Neuronal stem cell (in vitro differentiated cells): ENCODE data around the gene LRCH2.

Experiments
- DNase-seq: peaks from one replicate; pipeline ENCODE4 v3.0.0-alpha.2; 2013; ENCODE audit warnings: low spot score
- H2AFZ ChIP-seq: one replicate; pipeline ENCODE4 v1.6.1; 2013; ENCODE audit warnings: mild to moderate bottlenecking, low read length, inconsistent platforms
- H2AK5ac ChIP-seq: 2 replicates; pipeline ENCODE4 v1.6.1; 2013; ENCODE audit warnings: low read depth, mild to moderate bottlenecking, inconsistent platforms, low read length, moderate library complexity, mixed read lengths
- H2BK120ac ChIP-seq: 2 replicates; pipeline ENCODE4 v1.6.1; 2013; ENCODE audit warnings: low read depth, mild to moderate bottlenecking, inconsistent platforms, low read length, moderate library complexity, mixed read lengths
- H2BK12ac ChIP-seq: one replicate; pipeline ENCODE4 v1.6.1; 2013; ENCODE audit warnings: low read length, inconsistent platforms
- H2BK15ac ChIP-seq: 2 replicates; pipeline ENCODE4 v1.6.1; 2013; ENCODE audit warnings: mild to moderate bottlenecking, low read length, inconsistent platforms, mixed read lengths
- H2BK5ac ChIP-seq: one replicate; pipeline ENCODE4 v1.6.1; 2013; ENCODE audit warnings: inconsistent platforms, mild to moderate bottlenecking, low read length, moderate library complexity
- H3K14ac ChIP-seq: one replicate; pipeline ENCODE4 v1.6.1; 2013; ENCODE audit warnings: low read length, inconsistent platforms
- H3K18ac ChIP-seq: 2 replicates; pipeline ENCODE4 v1.6.1; 2013; ENCODE audit warnings: low read length, inconsistent platforms
- H3K23ac ChIP-seq: 2 replicates; pipeline ENCODE4 v1.6.1; 2013; ENCODE audit warnings: low read depth, mild to moderate bottlenecking, mixed read lengths, low read length, inconsistent platforms; ENCODE audit not compliant: poor library complexity
- H3K27ac ChIP-seq: replicated peaks from 3 replicates; pipeline ENCODE4 v1.5.1; 2013; ENCODE audit warnings: low read length, inconsistent platforms
- H3K27me3 ChIP-seq, 3 experiments: 2 replicates each; pipeline ENCODE4 v1.6.1; 2013; ENCODE audit warnings: low read length in 3 of 3, mild to moderate bottlenecking in 2 of 3, inconsistent platforms in 1 of 3, low read depth in 1 of 3, mixed read lengths in 1 of 3, moderate library complexity in 1 of 3; ENCODE audit not compliant: control insufficient read depth in 3 of 3, insufficient read depth in 3 of 3
- H3K36me3 ChIP-seq, 2 donors: replicated peaks in 1 of 2; 2 replicates each; pipeline ENCODE4 v1.6.1; 2013; ENCODE audit warnings: low read length in 2 of 2; ENCODE audit not compliant: control insufficient read depth in 2 of 2, insufficient read depth in 2 of 2
- H3K4ac ChIP-seq: 2 replicates; pipeline ENCODE4 v1.6.1; 2013; ENCODE audit warnings: inconsistent platforms, mild to moderate bottlenecking, low read length, moderate library complexity
- H3K4me1 ChIP-seq, 2 donors: 1 replicate in 1 of 2; 2 replicates in 1 of 2; pipeline ENCODE4 v1.6.1; 2013; ENCODE audit warnings: low read length in 2 of 2, low read depth in 1 of 2; ENCODE audit not compliant: control insufficient read depth in 2 of 2, insufficient read depth in 1 of 2
- H3K4me2 ChIP-seq: one replicate; pipeline ENCODE4 v1.6.1; 2013; ENCODE audit warnings: mild to moderate bottlenecking, low read length, inconsistent platforms; ENCODE audit not compliant: insufficient read depth, poor library complexity, severe bottlenecking
- H3K4me3 ChIP-seq, 2 donors: 2 replicates each; pipeline ENCODE4 v1.5.1; 2013; ENCODE audit warnings: low read length in 2 of 2, mild to moderate bottlenecking in 2 of 2, inconsistent platforms in 1 of 2, moderate library complexity in 1 of 2
- H3K79me1 ChIP-seq: one replicate; pipeline ENCODE4 v1.6.1; 2013; ENCODE audit warnings: low read depth, mild to moderate bottlenecking, inconsistent platforms, low read length, moderate library complexity
- H3K9ac ChIP-seq: one replicate; pipeline ENCODE4 v1.6.1; 2013; ENCODE audit warnings: mild to moderate bottlenecking, low read depth, low read length, inconsistent platforms; ENCODE audit not compliant: poor library complexity
- H3K9me3 ChIP-seq, 2 donors: replicated peaks in 1 of 2; 2 replicates each; pipeline versions ENCODE3 to v1.6.1; 2013; ENCODE audit warnings: low read length in 2 of 2, mild to moderate bottlenecking in 2 of 2, inconsistent platforms in 1 of 2, low read depth in 1 of 2, mixed read lengths in 1 of 2, moderate library complexity in 1 of 2; ENCODE audit not compliant: control insufficient read depth in 2 of 2, insufficient read depth in 1 of 2
- H4K8ac ChIP-seq: one replicate; pipeline ENCODE4 v1.6.1; 2013; ENCODE audit warnings: low read depth, mild to moderate bottlenecking, inconsistent platforms, low read length, moderate library complexity
- H4K91ac ChIP-seq: one replicate; pipeline ENCODE4 v1.6.1; 2013; ENCODE audit warnings: low read length, low read depth, mild to moderate bottlenecking, inconsistent platforms; ENCODE audit not compliant: poor library complexity
- WGBS, 2 donors: extraction: QIAGEN DNeasy Blood & Tissue Kit; methylation state at CpG; one replicate each; pipeline ENCODE4 v1.1.7; 2013; ENCODE audit warnings: missing lambda C conversion rate in 2 of 2, mixed read lengths in 1 of 2; ENCODE audit not compliant: insufficient read length in 2 of 2, insufficient replicate concordance in 1 of 2; ENCODE audit errors: extremely low coverage in 2 of 2; 5-methylcytosine and 5-hydroxymethylcytosine counted together

Gene LRCH2

GRCh38 chrX:115190636-115191489 is 43.0 kb downstream of the LRCH2 start:
- Histone ChIP-seq H3K27ac (no peak overlapping the region), H3K79me1 (peaks cover 10% of the 10 kb centered on the region), H4K91ac (no peak overlapping the region), H2BK12ac (no peak overlapping the region), H3K4me1 (peaks cover 0 to 1% of the 10 kb centered on the region in 2 donors), H3K9ac (no peak overlapping the region), H3K36me3 (no peaks in the 10 kb centered on the region), H3K9me3 (no peaks in the 10 kb centered on the region), H3K4me2 (no peak overlapping the region), H2BK5ac (no peak overlapping the region), H2AFZ (no peak overlapping the region), H2AK5ac (no peak overlapping the region), H2BK120ac (no peak overlapping the region), H3K4me3 (no peak overlapping the region), H3K23ac (no peak overlapping the region), H4K8ac (no peak overlapping the region), H3K4ac (no peak overlapping the region), H3K27me3 (no peaks in the 10 kb centered on the region), H2BK15ac (no peak overlapping the region), H3K18ac (no peak overlapping the region), H3K14ac (no peak overlapping the region)
- DNase-seq: no peak
- no CpG with 5 or more reads among the region's 64 CpGs for WGBS, 2 donors

GRCh38 chrX:115189646-115190635 is 44.0 kb downstream of the LRCH2 start:
- Histone ChIP-seq H3K79me1 (peaks cover 10% of the 10 kb centered on the region), H4K8ac (no peak overlapping the region), H3K9ac (no peak overlapping the region), H4K91ac (no peak overlapping the region), H3K27me3 (no peaks in the 10 kb centered on the region), H3K18ac (no peak overlapping the region), H2AK5ac (no peak overlapping the region), H2AFZ (no peak overlapping the region), H2BK120ac (no peak overlapping the region), H3K27ac (no peak overlapping the region), H3K36me3 (no peaks in the 10 kb centered on the region), H3K23ac (no peak overlapping the region), H3K4me1 (no peaks in the 10 kb centered on the region), H2BK5ac (no peak overlapping the region), H3K4ac (no peak overlapping the region), H2BK15ac (no peak overlapping the region), H3K14ac (no peak overlapping the region), H3K4me2 (no peak overlapping the region), H3K9me3 (no peaks in the 10 kb centered on the region), H2BK12ac (no peak overlapping the region), H3K4me3 (no peak overlapping the region)
- DNase-seq: no peak
- WGBS, 2 donors: no CpG with 5 or more reads among the region's 76 CpGs

- no peak within 1 kb of the TSS for H3K23ac ChIP-seq
- no peak within 1 kb of the TSS for H3K27ac ChIP-seq
- H3K18ac ChIP-seq: no peak within 1 kb of the TSS
- no peak for DNase-seq
- no peak within 1 kb of the TSS for H3K4me2 ChIP-seq
- no peak within 1 kb of the TSS for H3K14ac ChIP-seq
- H2BK15ac ChIP-seq: no peak within 1 kb of the TSS
- H2BK5ac ChIP-seq: no peak within 1 kb of the TSS
- no peak within 1 kb of the TSS for H2AK5ac ChIP-seq
- no peak within 1 kb of the TSS for H4K91ac ChIP-seq
- no peaks in the 10 kb centered on the region for H3K27me3 ChIP-seq
- no peaks in the 10 kb centered on the region for H3K4me1 ChIP-seq
- no peak within 1 kb of the TSS for H2AFZ ChIP-seq
- no peaks in the 10 kb centered on the region for H3K9me3 ChIP-seq
- no peaks in the 10 kb centered on the region for H3K36me3 ChIP-seq
- no peak within 1 kb of the TSS for H4K8ac ChIP-seq
- H3K4me3 ChIP-seq: no peak within 1 kb of the TSS
- no peak within 1 kb of the TSS for H2BK120ac ChIP-seq
- no peak within 1 kb of the TSS for H3K9ac ChIP-seq
- H2BK12ac ChIP-seq: no peak within 1 kb of the TSS
- H3K79me1 ChIP-seq: peaks cover 10% of the 10 kb centered on the region
- WGBS, 2 donors: no CpG with 5 or more reads among the region's 16 CpGs
- no peak within 1 kb of the TSS for H3K4ac ChIP-seq
Observed at GRCh38 chrX:115189110-115189509, 44.8 kb downstream of the LRCH2 start, which contains the start of gene RBMXL3. Gene RBMXL3, plus strand, starts transcription at chrX:115189410. Its CDS starts 32 bp downstream, at chrX:115189442.

- H3K79me1 ChIP-seq: no peaks in the 10 kb centered on the region
- no peaks in the 10 kb centered on the region for H3K27me3 ChIP-seq
- no CpG with 5 or more reads among the region's 2 CpGs for WGBS, 2 donors
- H4K91ac ChIP-seq: no peak overlapping the region
- no peak overlapping the region for H3K4me3 ChIP-seq
- H2AFZ ChIP-seq: no peak overlapping the region
- H2AK5ac ChIP-seq: no peak overlapping the region
- H3K4ac ChIP-seq: no peak overlapping the region
- H3K4me1 ChIP-seq: no peaks in the 10 kb centered on the region
- no peak overlapping the region for H2BK12ac ChIP-seq
- H3K23ac ChIP-seq: no peak overlapping the region
- no peaks in the 10 kb centered on the region for H3K9me3 ChIP-seq
- no peak overlapping the region for H2BK15ac ChIP-seq
- H3K9ac ChIP-seq: no peak overlapping the region
- no peak overlapping the region for H3K27ac ChIP-seq
- no peak overlapping the region for H3K4me2 ChIP-seq
- no peak overlapping the region for H2BK120ac ChIP-seq
- H3K14ac ChIP-seq: no peak overlapping the region
- no peak overlapping the region for H3K18ac ChIP-seq
- no peak overlapping the region for H4K8ac ChIP-seq
- H2BK5ac ChIP-seq: no peak overlapping the region
- DNase-seq: no peak
- H3K36me3 ChIP-seq: no peaks in the 10 kb centered on the region
Observed at GRCh38 chrX:115183980-115184379, 49.9 kb downstream of the LRCH2 start.
